HG03378 (cell line): ENCODE results near the gene LPGAT1.
"Not testable (repeated sequence)": the region's sequence is repeated elsewhere in the genome, so short reads cannot be mapped to it uniquely, and the experiment has no call there.

Experiments used
- ATAC-seq: cut with Tn5 transposase; IDR thresholded peaks from one replicate; pipeline ENCODE4 v1.9.1; 2021; ENCODE audit warnings: mild to moderate bottlenecking, moderate library complexity; ENCODE audit not compliant: unreplicated experiment

The LPGAT1 gene

GRCh38 chr1:211830328-211831142, at the start of gene LPGAT1:
Gene LPGAT1 (minus strand): TSS chr1:211830763. CDS start chr1:211829296, 1,467 bp downstream.
- peak; percentile 37 for ATAC-seq

GRCh38 chr1:211879475-211879874, 48.9 kb upstream of the LPGAT1 start:
- ATAC-seq, result no peak

- no peak for ATAC-seq
Observed at GRCh38 chr1:211876851-211877590, 46.5 kb upstream of the LPGAT1 start.

DNA sequence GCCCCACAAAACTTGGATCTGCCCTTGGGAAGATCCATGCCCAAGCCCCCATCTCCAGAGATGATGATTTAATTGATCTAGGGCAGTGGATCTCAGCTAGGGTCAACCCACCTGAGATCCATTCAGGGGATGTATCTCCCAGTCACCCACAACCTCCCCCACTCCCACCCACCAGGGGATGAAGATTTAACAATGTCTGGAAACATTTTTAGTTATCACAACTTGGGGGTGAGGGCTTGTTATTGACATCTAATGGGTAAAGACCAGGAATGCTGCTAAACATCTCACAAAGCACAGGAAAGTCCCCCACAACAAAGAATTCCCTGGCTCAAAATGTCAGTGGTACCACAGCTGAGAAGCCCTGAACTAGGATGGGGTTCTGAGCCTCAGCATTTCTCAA, 45.0 kb upstream of the LPGAT1 start:
- no peak for ATAC-seq

GRCh38 chr1:211874521-211875347, 44.2 kb upstream of the LPGAT1 start:
- no peak for ATAC-seq

DNA sequence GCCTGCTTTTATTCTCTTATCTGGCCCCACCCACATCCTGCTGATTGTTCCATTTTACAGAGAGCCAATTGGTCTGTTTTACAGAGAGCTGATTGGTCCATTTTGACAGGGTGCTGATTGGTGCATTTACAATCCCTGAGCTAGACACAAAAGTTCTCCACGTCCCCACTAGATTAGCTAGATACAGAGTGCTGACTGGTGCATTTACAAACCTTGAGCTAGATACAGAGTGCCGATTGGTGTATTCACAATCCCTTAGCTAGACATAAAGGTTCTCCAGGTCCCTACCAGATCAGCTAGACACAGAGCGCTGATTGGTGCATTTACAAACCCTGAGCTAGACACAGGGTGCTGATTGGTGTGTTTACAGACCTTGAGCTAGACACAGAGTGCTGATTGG, 43.2 kb upstream of the LPGAT1 start:
- ATAC-seq, result not testable (repeated sequence)

GRCh38 chr1:211870156-211870555, 39.6 kb upstream of the LPGAT1 start:
- ATAC-seq, result no peak

- no peak for ATAC-seq
Observed at GRCh38 chr1:211865180-211865579, 34.6 kb upstream of the LPGAT1 start.

GRCh38 chr1:211859405-211859804, 28.8 kb upstream of the LPGAT1 start:
- no peak for ATAC-seq

DNA sequence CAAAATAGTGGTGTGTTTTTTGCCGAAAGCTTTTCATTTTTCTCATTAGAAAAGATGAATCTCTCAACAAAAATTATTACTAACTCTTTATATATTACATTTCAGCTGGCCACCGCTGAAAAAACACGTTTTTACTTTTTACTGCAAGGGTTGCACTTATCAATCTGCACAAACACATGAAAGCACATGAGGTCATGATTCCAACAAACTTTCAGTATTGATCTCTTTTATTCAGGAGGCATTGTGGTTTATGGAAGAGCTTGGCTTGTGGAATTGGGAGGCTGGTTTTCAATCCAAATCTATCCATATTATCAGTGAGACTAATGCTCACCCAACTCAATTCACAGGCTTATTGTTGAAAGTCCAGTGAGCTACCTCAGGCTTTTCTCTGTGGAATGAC, 20.6 kb upstream of the LPGAT1 start:
- no peak for ATAC-seq

DNA sequence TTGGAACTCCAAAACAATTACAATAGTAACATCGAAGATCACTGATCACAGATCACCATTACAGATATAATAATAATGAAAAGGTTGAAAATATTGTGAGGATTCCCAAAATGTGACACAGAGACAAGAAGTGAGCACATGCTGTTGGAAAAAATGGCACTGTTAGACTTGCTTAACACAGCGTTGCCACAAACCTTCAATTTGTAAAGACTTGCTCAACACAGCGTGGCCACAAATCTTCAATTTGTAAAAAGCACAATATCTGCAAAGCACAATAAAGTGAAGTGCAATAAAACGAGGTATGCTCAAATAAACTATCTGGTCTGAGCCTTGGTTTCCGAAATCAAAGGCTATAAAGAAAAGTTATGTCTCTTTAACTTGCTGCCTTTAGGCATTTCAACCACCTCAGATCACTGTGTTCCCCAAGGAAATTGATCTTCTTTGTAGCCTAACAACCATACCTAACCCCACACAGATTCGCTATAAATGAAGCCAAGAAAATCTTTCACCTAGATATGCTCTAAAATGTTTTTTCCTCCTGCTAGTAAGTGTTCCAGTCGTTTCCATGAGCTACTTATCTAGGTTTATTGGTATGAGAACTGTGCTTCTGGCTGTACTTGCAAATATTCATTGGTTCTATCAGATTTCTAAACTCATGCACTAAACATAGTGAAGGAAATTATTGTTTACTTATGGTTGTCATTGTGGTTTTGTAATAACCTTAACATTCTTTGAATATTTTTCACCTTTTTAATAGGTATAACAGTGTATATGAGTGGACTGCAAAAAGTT, 13.1 kb upstream of the LPGAT1 start:
- no peak for ATAC-seq

DNA sequence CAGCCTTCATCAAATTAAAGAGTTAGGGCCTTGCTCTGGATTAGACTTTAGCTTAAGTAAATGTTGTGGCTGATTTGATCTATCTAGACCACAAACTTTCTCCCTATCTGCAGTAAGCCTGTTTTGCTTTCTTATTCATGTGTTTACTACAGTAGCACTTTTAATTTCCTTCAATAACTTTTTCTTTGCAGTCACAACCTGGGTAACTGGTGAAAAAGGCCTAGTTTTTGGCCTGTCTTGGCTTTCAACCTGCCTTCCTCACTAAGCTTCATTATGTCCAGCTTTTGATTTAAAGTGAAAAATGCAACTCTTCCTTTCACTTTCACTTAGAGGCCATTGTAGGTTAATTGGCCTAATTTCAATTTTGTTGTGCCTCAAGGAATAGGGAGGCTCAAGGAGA, 12.5 kb upstream of the LPGAT1 start:
- ATAC-seq, result no peak

DNA sequence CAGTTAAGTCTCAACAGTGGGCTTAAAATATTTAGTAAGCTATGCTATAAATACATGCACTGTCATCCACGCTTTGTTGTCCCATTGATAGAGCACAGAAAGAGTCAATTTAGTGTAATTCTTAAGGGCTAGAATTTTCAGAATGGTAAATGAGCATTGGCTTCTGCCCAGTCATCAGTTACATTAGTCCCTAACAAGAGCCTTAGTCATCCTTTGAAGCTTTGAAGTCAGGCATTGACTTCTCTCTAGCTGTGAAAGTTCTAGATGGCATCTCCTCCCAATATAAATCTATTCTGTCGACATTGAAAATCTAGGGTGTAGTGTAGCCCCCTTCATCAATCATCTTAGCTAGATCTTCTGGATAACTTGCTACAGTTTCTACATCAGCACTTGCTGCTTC, 12.0 kb upstream of the LPGAT1 start:
- ATAC-seq, result no peak

- no peak for ATAC-seq
Observed at GRCh38 chr1:211839106-211839505, 8.5 kb upstream of the LPGAT1 start.

GRCh38 chr1:211833174-211833820, 2.7 kb upstream of the LPGAT1 start:
- no peak for ATAC-seq

DNA sequence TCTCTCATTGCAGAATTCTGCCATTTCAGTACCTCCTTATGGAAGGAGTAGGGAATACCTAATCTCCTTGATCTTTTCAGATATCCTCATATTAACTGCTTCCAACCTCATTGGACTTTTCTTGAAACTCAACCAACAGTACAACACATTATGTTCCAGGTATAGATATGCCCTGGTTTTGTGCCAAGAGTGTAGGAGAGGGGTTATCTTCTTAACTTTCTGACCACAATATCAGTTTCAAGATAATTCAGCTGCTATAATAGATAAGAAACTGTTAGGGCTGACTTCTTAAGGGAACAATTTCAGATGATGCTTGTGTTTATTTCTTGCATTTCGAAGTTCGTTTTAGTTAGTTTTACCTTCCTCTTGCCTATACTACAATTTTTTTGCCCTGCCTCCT, 2.1 kb upstream of the LPGAT1 start:
- ATAC-seq, result no peak

DNA sequence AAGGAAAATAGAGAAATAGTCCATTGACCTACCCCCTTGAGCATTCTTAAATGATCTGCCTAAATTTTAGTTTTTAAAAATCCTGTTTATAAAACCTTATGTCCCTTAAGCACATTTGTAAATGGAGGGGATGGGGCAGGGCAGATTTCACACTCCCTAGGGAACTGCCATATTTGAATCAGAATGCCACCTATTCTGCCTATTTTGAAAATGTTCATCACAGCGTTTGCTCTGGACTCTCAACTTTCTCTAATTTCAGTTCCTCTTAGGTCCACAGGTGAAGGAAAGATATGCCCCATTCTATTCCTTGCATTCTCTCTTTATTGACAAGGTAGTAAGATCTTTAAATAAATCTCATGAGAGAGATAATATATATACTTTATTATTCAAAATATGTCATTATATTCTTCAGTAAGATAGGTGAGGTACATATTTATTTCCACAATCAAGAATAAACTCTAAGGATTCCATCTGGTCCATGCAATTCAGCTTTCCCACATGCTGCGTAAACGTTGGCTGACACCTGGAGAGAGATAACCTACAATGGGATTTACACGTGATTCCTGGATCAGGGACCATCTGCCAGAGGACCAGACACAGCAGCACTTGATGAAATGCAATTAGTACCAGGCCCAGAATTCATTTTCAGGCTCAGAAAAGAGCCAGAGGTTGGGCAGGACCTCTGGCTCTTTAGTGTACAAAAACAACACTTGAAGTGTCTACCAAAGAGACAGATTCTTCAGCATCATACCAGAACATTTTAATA, 1.2 kb upstream of the LPGAT1 start:
- no peak for ATAC-seq

GRCh38 chr1:211830055-211830327, 572 bp downstream of the LPGAT1 start:
- peak; percentile 5 for ATAC-seq

DNA sequence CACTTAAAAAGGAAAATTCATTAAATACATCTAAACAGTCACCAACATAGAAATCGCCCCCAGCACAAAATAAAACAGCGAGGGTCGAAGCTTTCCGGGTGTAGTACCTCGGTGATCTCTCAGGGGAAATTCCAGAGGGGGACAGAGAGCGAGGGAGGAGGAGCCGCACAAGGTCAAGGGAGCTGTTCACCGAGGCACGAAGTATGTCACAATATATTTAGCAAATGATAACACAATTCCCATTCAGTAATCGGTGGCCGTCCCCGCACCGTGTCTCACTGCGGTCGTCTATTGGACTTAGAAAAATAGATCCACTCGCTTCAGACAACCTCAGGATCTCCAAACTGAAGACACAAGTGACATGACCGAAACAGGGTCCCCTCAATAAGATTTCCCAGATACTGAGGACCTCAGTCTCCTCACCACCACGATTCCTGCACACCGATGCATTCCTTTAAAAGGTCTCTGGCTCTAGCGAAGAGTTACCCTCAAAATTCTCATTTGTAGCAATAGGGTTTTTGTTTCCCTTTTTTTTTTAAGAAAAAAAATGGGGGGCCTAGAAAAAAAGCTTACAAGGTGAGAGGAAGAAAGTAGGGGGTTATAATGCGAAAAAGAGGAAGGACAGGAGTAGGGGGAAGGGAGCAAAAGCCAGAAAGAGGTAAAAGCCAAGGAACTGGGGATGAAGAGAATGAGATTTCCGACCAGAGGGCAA, 1.1 kb downstream of the LPGAT1 start:
- no peak for ATAC-seq
